ENCODE results near the gene KCNMA1.

GRCh38 chr10:77393821-77394501 lies 243.6 kb downstream of the KCNMA1 start:
- TF ChIP-seq CTCF (IDR thresholded peaks at IDR 0.05 in 2 of 3, conservative IDR thresholded peaks at IDR 0.05 in 1 of 3; ENCODE audit: control insufficient read depth in 2 of 3, extremely low read depth in 1 of 3, insufficient read depth in 1 of 3, low read depth in 3 of 3, low read length in 3 of 3) (no peak), POLR2AphosphoS5 (IDR thresholded peaks at IDR 0.05; ENCODE audit: low read length) (no peak), MXI1 (IDR thresholded peaks at IDR 0.05; ENCODE audit: low read depth, low read length) (no peak), POLR2AphosphoS2 (IDR thresholded peaks at IDR 0.05; ENCODE audit: low read depth, low read length) (no peak), ELK1 (IDR thresholded peaks at IDR 0.05; ENCODE audit: low read depth, low read length) (no peak), BCL11A (IDR thresholded peaks at IDR 0.05; ENCODE audit: low read depth, low read length) (no peak), POLR2A (IDR thresholded peaks at IDR 0.05; ENCODE audit: low read depth, low read length) (no peak), EZH2 (IDR thresholded peaks at IDR 0.05; ENCODE audit: borderline replicate concordance, control insufficient read depth, low read depth, low read length) (no peak), FOXM1 (IDR thresholded peaks at IDR 0.05; ENCODE audit: low read depth, low read length) (no peak), ZBTB33 (IDR thresholded peaks at IDR 0.05) (no peak)
